Amniotic stem cell (primary cell): Measurements from ENCODE around the gene WTAP.
"Not testable (repeated sequence)": the region's sequence is repeated elsewhere in the genome, so short reads cannot be mapped to it uniquely, and the experiment has no call there.

Source experiments
- DNase-seq: peaks from one replicate; lab custom pipeline; 2025; lab: John Stamatoyannopoulos, UW

The WTAP gene

DNA sequence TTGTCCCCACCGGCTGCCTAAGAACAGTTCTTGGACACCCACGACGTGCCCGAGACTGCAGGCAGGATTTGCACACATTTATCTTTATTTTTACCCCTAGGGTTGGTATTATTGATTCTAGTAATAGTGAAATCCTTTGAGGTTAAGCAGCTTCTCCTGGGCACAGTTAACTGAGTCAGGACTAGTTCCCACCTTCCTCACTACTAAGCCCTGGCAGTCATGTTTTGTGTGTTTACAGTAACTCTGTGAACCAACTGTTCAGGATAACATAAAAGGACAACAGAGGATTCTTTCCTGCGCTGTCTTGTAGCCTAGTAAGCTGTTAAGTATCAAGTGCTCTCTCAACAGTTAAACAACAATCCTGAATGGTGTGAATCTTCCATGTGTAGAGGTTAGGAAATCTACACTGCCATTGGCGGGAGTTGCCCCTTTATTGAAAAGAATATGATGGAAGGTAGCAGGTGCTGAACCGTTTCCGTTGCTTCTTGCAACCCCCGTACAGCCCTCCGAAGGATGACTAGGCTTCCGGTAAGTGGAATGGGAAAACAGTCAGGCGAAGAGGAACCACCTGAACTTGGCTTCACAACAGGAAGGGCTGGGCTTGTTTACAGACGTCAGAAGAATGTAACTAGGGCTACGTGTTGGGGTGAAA, 33.3 kb upstream of the WTAP start:
- DNase-seq: no peak

DNA sequence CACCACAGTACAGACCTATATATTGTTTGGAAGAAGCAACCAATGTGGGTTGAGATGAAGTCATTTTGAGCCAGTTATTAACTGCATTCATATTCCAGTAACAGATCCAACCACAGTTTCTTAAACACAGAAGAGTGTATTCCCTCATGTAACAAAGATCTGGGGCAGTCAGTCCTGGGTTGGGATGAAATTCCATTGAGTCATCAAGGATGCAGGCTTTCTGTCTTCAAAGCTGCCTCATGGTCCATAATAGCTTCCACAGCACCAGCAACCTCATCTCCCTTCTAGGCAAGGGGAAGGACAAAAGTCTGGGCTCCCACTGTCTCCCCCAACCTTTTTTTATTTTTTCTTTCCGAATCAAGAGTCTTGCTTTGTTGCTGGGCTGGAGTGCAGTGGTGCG, 31.3 kb upstream of the WTAP start:
- no peak for DNase-seq

DNA sequence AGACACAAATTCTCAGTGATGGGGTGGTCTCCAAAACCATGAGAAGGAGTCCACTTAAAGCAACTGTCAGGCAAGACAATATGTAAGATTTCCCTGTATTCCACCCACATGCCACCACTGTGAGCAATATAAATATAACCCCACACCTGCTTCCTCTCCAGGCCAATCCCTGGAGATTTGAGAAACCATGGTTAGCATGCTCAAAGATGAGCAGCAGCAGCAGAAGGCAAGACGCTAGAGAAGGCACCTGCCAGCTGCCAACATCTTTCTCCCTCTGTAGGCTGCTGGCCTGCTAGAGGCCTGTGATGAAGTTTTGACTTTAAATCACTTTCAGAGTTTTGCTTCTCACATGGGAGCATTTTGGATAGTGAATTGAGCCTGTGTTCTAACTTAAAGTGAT, 26.3 kb upstream of the WTAP start:
- DNase-seq: no peak

DNA sequence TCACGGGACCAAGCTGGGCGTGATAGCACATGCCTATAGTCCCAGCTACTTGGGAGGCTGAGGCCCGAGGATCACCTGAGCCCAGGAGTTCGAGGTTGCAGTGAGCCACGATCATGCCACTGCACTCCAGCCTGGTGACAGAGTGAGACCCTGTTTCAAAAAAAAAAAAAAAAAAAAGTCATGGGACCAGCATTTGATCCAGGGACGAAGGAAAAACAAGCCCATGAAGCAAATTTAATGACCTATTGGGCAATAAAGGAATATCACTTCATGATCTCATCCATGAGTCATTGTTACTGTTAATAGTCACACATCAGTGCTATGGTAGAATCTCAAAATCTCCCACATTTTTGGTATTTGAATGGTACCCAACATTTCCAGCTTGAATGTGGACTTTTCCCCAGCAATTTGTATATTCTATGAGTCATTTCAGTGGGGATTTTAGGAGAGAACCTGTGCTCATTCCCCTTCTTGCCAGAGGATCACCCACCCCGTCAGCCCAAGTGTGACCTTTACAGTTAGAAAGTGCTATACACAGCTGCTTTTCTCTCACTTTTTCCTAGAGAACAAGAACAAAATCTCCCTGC, 25.8 kb upstream of the WTAP start:
- DNase-seq: peak; percentile 69

DNA sequence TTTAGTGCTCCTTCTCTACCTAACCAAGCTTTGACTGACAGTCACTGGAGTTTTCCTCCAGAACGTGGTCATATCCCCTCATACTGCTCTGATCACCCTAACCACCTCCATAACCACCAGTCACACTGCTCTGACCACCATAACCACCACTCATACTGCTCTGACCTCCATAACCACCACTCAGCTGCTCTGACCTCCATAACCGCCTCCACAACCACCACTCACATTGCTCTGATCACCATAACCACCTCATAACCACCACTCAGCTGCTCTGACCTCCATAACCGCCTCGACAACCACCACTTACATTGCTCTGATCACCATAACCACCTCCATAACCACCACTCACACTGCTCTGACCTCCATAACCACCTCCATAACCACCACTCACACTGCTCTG, 16.7 kb upstream of the WTAP start:
- DNase-seq: not testable (repeated sequence)

DNA sequence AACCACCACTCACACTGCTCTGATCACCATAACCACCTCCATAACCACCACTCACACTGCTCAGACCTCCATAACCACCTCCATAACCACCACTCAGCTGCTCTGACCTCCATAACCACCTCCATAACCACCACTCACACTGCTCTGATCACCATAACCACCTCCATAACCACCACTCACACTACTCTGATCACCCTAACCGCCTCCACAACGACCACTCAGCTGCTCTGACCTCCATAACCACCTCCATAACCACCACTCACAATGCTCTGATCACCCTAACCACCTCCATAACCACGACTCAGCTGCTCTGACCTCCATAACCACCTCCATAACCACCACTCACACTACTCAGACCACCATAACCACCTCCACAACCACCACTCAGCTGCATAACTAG, 14.9 kb upstream of the WTAP start:
- not testable (repeated sequence) for DNase-seq

DNA sequence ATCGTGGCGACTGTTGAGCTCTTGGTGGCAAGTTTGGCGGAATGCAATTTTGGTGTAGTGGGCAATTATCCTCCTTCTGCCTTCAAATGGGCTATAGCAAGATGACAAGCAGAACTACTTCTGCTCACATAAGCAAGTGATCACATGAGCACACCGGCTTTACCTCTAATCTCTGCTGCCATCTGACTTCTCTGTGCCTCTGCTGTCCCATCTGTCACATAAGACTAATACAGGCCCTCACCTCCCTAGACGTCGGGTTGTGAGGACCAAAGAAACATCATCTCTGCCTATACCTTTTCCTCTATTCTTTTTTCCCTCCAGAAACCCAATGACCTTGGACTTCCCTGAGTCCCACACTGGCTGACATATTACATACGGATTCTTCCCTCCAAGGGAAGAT, 13.3 kb upstream of the WTAP start:
- no peak for DNase-seq

DNA sequence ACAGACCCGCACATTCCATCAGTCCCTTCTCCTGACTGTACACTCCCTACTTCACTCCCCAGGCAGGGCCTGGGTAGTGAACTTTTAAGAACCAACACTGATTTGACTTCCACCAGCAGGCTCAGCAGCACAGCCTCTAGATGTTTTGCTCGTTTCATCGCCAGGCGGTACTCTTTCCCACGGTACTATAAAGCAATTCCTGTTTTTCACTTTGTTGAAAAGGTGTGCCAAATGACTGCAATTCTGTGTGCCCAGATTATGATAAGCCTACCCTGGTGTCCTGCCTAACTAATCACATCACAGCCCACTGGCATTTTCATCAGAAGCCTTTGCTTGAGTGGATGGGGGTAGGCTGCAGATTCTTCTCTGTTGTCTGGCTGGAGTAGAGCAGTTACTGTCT, 12.9 kb upstream of the WTAP start:
- DNase-seq: no peak

DNA sequence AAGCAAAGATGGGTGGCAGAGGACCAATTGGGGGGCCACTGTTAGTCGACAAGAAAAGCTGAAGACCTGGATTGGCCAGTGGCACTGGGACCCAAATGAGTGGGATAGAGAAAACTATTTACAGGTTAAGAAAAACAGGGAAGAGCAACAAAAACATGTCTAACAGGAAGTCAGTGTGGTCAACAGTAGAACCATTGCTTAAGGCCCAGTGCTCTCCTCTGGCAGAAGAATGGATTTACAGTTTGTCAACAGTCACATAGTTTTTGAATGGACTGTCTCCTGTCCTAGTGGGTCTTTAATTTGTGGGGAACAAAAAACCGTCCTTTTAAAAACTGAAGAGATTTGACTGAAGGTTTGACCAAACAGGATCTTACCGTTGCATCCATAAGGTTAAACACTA, 12.1 kb upstream of the WTAP start:
- no peak for DNase-seq

DNA sequence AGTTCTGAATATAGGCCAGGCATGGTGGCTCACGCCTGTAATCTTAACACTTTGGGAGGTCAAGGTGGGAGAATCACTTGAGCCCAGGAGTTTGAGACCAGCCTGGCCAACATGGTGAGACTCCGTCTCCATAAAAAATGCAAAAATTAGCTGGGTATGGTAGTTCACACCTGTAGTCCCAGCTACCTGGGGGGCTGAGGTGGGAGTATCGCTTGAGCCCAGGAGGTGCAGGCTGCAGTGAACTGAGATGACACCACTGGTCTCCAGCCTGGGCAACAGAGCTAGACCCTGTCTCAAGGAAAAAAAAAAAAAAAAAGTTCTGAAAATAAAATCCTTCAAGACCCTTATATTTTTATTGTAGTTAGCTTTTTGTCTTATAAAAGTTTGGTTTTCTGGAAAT, 11.7 kb upstream of the WTAP start:
- DNase-seq: no peak

DNA sequence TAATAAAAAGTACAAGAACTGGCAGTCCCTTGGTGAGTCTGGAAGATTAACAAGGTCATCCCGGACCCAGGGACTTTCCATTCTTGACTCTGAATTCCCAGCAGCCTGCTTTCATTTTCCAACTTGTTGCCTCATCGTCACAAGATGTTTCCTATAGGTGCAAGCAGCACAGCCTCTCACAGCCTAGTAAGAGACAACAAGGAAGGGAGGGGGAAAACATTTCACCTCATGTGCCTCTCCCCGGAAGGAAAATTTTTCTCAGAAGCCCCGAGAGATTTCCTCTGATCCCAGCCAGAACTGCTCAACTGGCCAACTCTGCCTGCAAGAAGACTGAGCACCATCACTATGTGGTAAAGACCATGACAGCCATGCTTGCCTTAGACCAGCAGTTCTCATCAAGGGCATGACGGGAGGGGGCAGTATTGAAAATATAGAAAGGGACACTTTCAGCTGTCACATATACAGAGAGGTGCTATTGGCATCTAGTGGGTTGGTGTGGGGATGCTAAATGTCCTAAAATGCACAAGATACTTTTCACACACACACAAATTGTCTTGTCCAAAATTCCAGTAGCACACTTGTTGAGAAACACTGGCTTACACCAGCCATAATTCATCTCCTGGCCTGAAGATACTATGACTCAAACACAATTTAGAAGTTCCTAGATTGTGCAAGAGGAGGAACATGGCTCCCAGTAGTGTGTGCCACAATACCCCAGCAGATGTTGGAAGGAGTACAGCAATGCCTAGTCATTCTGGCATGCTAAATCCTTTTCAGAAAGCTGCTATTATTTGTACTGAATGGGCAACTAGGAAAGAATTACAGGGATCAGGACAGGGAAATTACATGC, 10.8 kb upstream of the WTAP start:
- DNase-seq: peak; percentile 61

DNA sequence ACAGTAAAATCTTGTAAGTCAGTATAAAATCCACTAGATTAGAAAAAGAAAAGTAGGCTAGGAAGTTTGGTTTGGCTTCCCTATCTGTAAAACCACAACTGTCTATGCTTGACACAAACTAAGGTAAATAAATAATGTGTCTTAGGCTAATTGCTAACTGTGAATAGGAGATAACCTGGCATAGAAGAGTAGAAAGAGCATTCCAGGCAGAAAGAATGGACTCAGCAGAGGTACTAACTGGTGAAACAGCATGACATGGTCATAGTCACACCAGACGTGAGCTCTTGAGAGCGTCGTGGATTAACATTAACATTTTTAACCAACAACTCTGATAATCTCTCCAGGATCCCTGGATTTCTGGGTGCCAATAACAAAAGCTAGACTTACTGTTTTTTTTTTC, 8.7 kb upstream of the WTAP start:
- DNase-seq: no peak

DNA sequence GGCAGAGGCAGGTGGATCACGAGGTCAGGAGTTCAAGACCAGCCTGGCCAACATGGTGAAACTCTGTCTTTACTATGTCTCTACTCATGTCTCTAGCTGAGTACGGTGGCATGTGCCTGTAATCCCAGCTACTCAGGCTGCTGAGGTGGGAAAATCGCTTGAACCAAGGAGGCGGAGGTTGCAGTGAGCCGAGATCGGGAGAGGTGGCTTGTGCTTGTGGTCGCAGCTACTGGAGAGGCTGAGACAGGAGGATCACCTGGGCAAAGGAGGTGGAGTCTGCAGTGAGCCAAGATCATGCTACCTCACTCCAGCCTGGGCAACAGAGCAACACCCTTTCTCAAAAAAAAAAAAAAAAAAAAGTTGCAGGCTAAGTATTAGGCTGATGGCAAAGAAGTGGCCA, 8.0 kb upstream of the WTAP start:
- DNase-seq: no peak

DNA sequence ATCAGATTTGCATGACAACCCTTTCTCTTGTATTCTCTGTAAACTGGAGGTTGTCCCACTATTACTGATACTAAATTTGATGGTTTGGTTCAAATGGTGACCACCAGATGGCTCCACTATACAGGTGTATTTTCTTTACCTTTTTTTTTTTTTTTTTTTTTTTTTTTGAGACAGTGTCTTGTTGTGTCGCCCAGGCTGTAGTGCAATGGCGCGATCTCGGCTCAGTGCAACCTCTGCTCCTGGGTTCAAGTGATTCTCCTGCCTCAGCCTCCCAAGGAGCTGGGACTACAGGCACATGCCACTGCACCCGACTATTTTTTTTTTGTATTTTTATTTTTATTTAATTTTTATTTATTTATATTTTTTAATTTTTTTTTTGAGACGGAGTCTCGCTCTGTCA, 6.6 kb upstream of the WTAP start:
- no peak for DNase-seq

DNA sequence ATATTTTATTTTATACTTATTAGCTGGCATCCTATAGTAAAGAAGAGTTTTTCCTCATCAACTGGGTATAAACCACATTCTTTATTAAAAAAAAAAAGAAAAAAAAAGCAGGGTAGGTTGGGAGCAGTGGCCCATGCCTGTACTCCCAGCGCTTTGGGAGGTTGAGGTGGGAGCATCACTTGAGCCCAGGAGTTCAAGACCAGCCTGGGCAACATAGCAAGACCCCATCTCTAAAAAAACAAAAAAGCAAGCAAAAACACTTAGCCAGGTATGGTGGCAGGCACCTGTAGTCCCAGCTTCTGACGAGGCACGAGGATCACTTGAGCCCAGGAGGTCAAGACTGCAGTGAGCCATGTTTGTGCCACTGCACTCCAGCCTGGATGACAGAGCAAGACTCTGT, 5.3 kb upstream of the WTAP start:
- DNase-seq: not testable (repeated sequence)

DNA sequence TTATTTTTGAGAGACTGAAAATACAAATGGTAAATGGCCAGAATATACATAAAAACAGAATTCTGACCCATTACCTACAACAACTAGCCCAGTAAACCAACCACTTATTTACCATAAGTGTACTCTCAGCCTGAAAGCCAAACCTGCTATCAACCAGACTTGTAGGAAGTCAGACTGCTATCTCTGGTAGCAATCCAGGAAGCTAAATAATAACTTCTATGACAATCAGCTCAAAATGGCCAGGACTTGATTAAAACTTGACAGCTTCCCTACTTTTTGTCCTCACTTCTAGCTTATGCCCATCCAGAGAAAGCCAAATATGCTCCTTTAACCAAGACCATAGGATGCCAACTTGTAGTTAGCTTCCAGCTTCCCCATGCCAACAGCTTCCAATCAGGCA, 4.7 kb upstream of the WTAP start:
- DNase-seq: no peak

DNA sequence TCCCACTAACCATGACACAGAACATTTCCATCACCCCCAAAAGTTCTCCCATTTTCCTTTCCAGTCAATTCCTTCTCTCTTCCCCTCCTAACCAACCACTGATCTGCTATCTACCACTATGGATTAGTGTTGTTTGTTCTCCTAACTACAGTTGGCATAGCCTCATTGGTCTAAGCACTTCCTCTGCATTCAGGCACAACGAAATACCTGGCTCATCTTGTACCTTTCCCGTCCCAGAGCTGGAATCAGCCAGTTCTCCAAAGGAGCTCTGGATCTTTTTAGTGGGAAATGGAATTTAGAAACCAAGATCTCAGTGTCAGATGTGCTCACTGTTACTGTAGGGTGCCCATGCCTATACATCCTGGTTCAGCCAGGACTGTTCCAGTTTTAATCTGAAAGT, 4.0 kb upstream of the WTAP start:
- no peak for DNase-seq

DNA sequence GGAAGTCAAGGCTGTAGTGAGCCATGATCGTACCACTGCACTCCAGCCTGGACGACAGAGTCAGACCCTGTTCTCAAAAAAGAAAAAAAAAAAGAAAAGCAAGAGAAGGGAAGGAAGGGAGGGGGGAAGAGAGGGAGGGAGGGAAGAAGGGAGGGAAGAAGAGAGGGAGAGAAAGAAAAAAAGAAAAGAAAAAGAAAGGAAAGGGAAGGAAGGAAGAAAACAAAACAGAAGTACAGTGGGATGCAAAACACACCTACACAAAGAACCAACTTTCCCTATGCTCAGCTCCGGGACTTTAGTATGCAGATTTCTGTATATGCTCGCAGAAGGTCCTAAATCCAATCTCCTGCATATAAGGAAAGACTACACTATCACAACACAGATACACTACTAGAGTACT, 2.5 kb upstream of the WTAP start:
- no peak for DNase-seq

DNA sequence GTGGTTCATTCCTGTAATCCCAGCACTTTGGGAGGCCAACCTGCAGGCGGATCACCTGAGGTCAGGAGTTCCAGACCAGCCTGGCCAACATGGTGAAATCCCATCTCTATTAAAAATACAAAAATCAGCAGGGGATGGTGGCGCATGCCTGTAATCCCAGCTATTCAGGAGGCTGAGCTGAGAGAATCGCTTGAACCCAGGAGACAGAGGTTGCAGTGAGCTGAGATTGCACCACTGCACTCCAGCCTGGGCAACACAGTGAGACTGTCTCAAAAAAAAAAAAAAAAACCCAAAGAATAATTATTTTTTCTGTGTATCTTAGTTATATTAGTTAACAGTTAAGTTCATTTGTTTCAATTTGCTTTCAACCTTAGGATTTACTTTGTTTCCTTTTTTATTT, 2.1 kb upstream of the WTAP start:
- not testable (repeated sequence) for DNase-seq

DNA sequence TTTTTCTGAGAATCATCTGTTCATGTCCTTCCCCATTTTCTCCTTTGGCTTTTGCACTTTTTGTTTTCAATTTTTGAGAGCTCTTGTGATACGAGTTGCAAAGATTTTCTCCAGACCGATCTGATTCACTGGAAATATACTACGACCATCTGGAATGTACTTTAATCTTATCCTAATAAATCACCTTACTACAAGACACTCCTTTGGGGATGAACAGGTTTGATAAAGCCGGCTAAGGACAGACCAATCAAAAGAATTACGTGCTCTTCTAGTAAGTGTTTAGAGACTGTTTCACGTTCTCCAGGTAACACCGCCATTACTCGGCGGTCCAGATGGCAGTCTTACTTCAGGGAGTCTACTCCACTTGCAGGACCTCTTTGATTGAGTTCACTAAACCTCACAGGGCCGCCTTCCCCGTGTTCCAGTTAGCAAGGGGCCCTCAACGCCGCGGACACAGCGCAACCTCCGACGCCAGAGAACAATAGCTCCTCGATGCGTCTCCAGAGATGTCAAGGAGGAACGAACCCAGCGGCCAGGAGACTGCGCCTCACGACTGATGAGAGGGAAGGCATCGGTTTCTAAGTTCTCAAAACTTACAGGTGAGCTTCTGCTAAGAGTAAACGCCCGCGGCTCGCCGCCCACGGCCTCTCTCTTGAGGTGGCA, 920 bp upstream of the WTAP start:
- DNase-seq: no peak

DNA sequence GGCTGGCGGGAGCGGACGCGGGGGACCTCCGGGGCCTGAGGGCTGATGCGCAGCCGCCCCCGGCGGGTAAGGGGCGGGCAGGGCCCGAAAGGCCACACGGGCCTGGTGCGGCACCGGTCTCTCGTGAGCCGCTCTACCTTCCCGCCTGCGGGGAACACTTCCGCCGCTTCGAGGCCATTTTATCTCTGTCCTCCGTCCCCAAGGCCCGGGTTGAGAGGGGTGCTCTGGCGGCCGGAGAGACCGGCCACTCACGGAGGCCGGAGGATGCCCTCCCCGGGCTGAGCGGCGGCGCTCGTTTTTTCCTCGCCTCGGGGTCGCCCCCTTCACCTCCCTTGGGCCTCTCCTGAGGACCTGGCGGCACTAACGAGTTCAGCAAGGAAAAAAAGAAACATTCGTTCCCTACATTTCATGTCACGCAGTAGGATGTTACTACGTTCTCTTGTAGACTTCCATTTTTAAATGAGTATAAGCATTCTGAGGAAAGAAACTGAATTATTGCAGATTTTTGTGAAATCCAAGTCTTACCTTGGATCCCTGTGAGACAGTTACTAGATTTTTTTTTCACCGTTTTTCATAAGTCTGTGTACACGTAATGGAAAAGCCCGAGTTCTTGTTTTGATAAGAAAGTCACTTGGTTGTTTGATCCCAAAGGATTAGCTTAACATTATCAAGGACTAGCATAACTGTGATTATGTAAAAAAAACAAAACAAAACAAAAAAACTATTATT, 575 bp downstream of the WTAP start:
- DNase-seq: peak; percentile 33

DNA sequence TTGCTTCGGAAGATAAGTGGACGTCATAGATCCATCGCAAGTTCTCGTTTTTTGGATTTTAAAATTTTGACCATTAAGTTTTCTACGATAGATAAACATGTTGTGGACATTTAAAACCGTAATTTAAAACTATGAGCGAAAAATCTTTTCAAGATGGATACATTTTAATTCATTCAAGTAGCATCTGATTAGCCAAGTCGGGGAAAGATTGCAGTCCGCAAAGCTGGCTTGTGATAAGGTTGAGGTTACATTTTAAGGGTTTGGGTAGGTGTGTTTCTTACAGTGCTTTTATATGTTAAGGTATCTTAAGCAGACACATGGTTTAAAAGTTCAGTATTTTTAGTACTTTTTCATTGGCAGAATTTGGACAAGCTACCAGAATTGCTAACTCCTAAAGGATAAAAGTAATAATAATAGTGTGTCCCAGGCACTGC, 1.2 kb downstream of the WTAP start:
- DNase-seq: no peak
